Karpas-422 (cell line): ENCODE results near the gene C15orf62. TPM values are rescaled to one million over a fixed set of nuclear protein-coding genes. Genes with fewer than 3 reads are reported as not detected.
A peak's percentile ranks its signal among the peaks of the same experiment; 100 is the strongest.

Source experiments
- DNase-seq: peaks from one replicate; pipeline ENCODE4 v3.0.0-alpha.2; 2015
- H2AFZ ChIP-seq: fragments of 200-600 bp; sonication (generic); 2 replicates; pipeline ENCODE4 v1.6.1; 2014; ENCODE audit warnings: antibody characterized with exemption, low read length, mixed read lengths
- H3K27ac ChIP-seq: fragments of 200-600 bp; sonication (generic); 2 replicates; pipeline ENCODE4 v1.5.1; 2014; ENCODE audit warnings: mild to moderate bottlenecking, low read length, moderate library complexity
- H3K27me3 ChIP-seq: fragments of 200-600 bp; sonication (generic); 2 replicates; pipeline ENCODE4 v1.6.1; 2014; ENCODE audit warnings: low read length, mixed read lengths
- H3K36me3 ChIP-seq: fragments of 200-600 bp; sonication (generic); 2 replicates; pipeline ENCODE4 v1.6.1; 2014; ENCODE audit warnings: low read length, mixed read lengths; ENCODE audit not compliant: insufficient read depth
- H3K4me1 ChIP-seq: fragments of 200-600 bp; sonication (generic); 2 replicates; pipeline ENCODE4 v1.6.1; 2014; ENCODE audit warnings: mild to moderate bottlenecking, low read length, mixed read lengths
- H3K4me2 ChIP-seq: fragments of 200-600 bp; sonication (generic); 2 replicates; pipeline ENCODE4 v1.6.1; 2014; ENCODE audit warnings: low read length, low read depth, mild to moderate bottlenecking; ENCODE audit not compliant: poor library complexity, severe bottlenecking
- H3K4me3 ChIP-seq: fragments of 200-600 bp; sonication (generic); 2 replicates; pipeline ENCODE4 v1.5.1; 2014; ENCODE audit warnings: mild to moderate bottlenecking, antibody characterized with exemption, low read length, mixed read lengths
- H3K79me2 ChIP-seq: fragments of 200-600 bp; sonication (generic); 2 replicates; pipeline ENCODE4 v1.6.1; 2014; ENCODE audit warnings: mild to moderate bottlenecking, low read length, mixed read lengths
- H3K9ac ChIP-seq: fragments of 200-600 bp; sonication (generic); 2 replicates; pipeline ENCODE4 v1.6.0; 2014; ENCODE audit warnings: low read length
- H3K9me2 ChIP-seq: fragments of 200-600 bp; sonication (generic), shearing (Covaris generic); replicated peaks from 2 replicates; pipeline ENCODE4 v1.6.0; 2014; ENCODE audit warnings: mild to moderate bottlenecking, low read length, moderate library complexity; ENCODE audit not compliant: insufficient read depth
- H3K9me3 ChIP-seq: fragments of 300-700, 200-600 bp; sonication (generic); 2 replicates; pipeline ENCODE4 v1.6.1; 2014; ENCODE audit warnings: low read length, mixed read lengths
- H4K20me1 ChIP-seq: fragments of 200-600 bp; sonication (generic); 2 replicates; pipeline ENCODE4 v1.6.1; 2014; ENCODE audit warnings: mild to moderate bottlenecking, antibody characterized with exemption, low read length, low read depth; ENCODE audit not compliant: insufficient read depth
- total RNA-seq: library from RNA; depleted of rRNA; stranded (reverse); fragments of >200 nt; shearing (Covaris generic); gene quantifications from 2 replicates; pipeline ENCODE4 v1.2.3, GENCODE V29; 2014; ENCODE audit warnings: low replicate concordance

C15orf62 gene
- total RNA-seq, 1 experiment from 2014 or later: 2.4 TPM

- Histone ChIP-seq H4K20me1 (0 out of 2 replicates have a peak, but pooled peaks cover 3% of the 10 kb centered on the region), H3K4me2 (peak overlapping the region; percentile 84), H3K36me3 (peaks cover 3% of the 10 kb centered on the region; the same call in 1 of the 2 replicates), H3K9ac (peak overlapping the region; percentile 85), H3K9me3 (no peaks in the 10 kb centered on the region), H3K27me3 (no peaks in the 10 kb centered on the region), H2AFZ (peak overlapping the region; percentile 76), H3K27ac (peak overlapping the region; percentile 89), H3K9me2 (no peaks in the 10 kb centered on the region), H3K4me1 (peaks cover 45% of the 10 kb centered on the region), H3K4me3 (peak overlapping the region; percentile 73), H3K79me2 (peaks cover 9% of the 10 kb centered on the region; the same call in 1 of the 2 replicates)
- peak; percentile 67 for DNase-seq
Measured at GRCh38 chr15:40762919-40763800, 6.6 kb upstream of the C15orf62 start.

GRCh38 chr15:40763801-40764628 is 5.8 kb upstream of the C15orf62 start, which contains the start of gene GCHFR:
Gene GCHFR, plus strand, starts transcription at chr15:40764068. Its CDS starts 113 bp downstream, at chr15:40764181.
- H2AFZ ChIP-seq: peak within 1 kb of the TSS; percentile 76
- H3K4me1 ChIP-seq: peaks cover 54% of the 10 kb centered on the region
- H3K36me3 ChIP-seq: peaks cover 3% of the 10 kb centered on the region; the same call in 1 of the 2 replicates
- H3K4me3 ChIP-seq: peak within 1 kb of the TSS; percentile 73
- H4K20me1 ChIP-seq: 0 out of 2 replicates have a peak, but pooled peaks cover 3% of the 10 kb centered on the region
- peak within 1 kb of the TSS; percentile 85 for H3K9ac ChIP-seq
- no peaks in the 10 kb centered on the region for H3K9me2 ChIP-seq
- H3K4me2 ChIP-seq: peak within 1 kb of the TSS; percentile 84
- H3K27ac ChIP-seq: peak within 1 kb of the TSS; percentile 89
- peaks cover 9% of the 10 kb centered on the region; the same call in 1 of the 2 replicates for H3K79me2 ChIP-seq
- H3K27me3 ChIP-seq: no peaks in the 10 kb centered on the region
- H3K9me3 ChIP-seq: no peaks in the 10 kb centered on the region
- DNase-seq: peak; percentile 89

GRCh38 chr15:40764629-40765103 is 5.1 kb upstream of the C15orf62 start:
- H3K9me3 ChIP-seq: no peaks in the 10 kb centered on the region
- H3K27ac ChIP-seq: peak overlapping the region; percentile 89
- H3K9me2 ChIP-seq: no peaks in the 10 kb centered on the region
- peak overlapping the region; percentile 70; the same call in 1 of the 2 replicates for H2AFZ ChIP-seq
- peak overlapping the region; percentile 84 for H3K4me2 ChIP-seq
- peak overlapping the region; percentile 85 for H3K9ac ChIP-seq
- H3K27me3 ChIP-seq: no peaks in the 10 kb centered on the region
- peaks cover 58% of the 10 kb centered on the region for H3K4me1 ChIP-seq
- peaks cover 3% of the 10 kb centered on the region; the same call in 1 of the 2 replicates for H3K36me3 ChIP-seq
- peak overlapping the region; percentile 73 for H3K4me3 ChIP-seq
- H4K20me1 ChIP-seq: 0 out of 2 replicates have a peak, but pooled peaks cover 3% of the 10 kb centered on the region
- H3K79me2 ChIP-seq: peaks cover 9% of the 10 kb centered on the region; the same call in 1 of the 2 replicates
- DNase-seq: peak; percentile 66

GRCh38 chr15:40766194-40766815 is 3.5 kb upstream of the C15orf62 start:
- Histone ChIP-seq H3K9ac (peak overlapping the region; percentile 85; the same call in 1 of the 2 replicates), H3K4me1 (peaks cover 72% of the 10 kb centered on the region), H3K4me2 (peak overlapping the region; percentile 84), H3K36me3 (peaks cover 3% of the 10 kb centered on the region; the same call in 1 of the 2 replicates), H3K9me3 (no peaks in the 10 kb centered on the region), H2AFZ (no peak overlapping the region), H3K4me3 (peak overlapping the region; percentile 73; the same call in 1 of the 2 replicates), H3K27ac (peak overlapping the region; percentile 89), H4K20me1 (0 out of 2 replicates have a peak, but pooled peaks cover 3% of the 10 kb centered on the region), H3K9me2 (no peaks in the 10 kb centered on the region), H3K27me3 (no peaks in the 10 kb centered on the region), H3K79me2 (peaks cover 9% of the 10 kb centered on the region; the same call in 1 of the 2 replicates)
- no peak for DNase-seq

GRCh38 chr15:40766906-40767837 is 2.6 kb upstream of the C15orf62 start:
- H3K36me3 ChIP-seq: peaks cover 3% of the 10 kb centered on the region; the same call in 1 of the 2 replicates
- H3K4me3 ChIP-seq: no peak overlapping the region
- H3K9ac ChIP-seq: no peak overlapping the region
- peak overlapping the region; percentile 89 for H3K27ac ChIP-seq
- no peaks in the 10 kb centered on the region for H3K9me2 ChIP-seq
- no peaks in the 10 kb centered on the region for H3K27me3 ChIP-seq
- H3K4me1 ChIP-seq: peaks cover 80% of the 10 kb centered on the region
- H3K4me2 ChIP-seq: no peak overlapping the region
- DNase-seq: no peak
- no peaks in the 10 kb centered on the region for H3K9me3 ChIP-seq
- peaks cover 9% of the 10 kb centered on the region; the same call in 1 of the 2 replicates for H3K79me2 ChIP-seq
- H2AFZ ChIP-seq: no peak overlapping the region
- peaks cover 7% of the 10 kb centered on the region; the same call in 1 of the 2 replicates for H4K20me1 ChIP-seq

- Histone ChIP-seq H2AFZ (no peak overlapping the region), H3K4me3 (peak overlapping the region; percentile 53), H4K20me1 (peaks cover 8% of the 10 kb centered on the region; the same call in 1 of the 2 replicates), H3K27ac (peak overlapping the region; percentile 96), H3K27me3 (no peaks in the 10 kb centered on the region), H3K4me2 (peak overlapping the region; percentile 70), H3K9ac (peak overlapping the region; percentile 76), H3K4me1 (peaks cover 86% of the 10 kb centered on the region), H3K9me2 (no peaks in the 10 kb centered on the region), H3K9me3 (no peaks in the 10 kb centered on the region), H3K36me3 (peaks cover 3% of the 10 kb centered on the region; the same call in 1 of the 2 replicates), H3K79me2 (peaks cover 9% of the 10 kb centered on the region; the same call in 1 of the 2 replicates)
- no peak for DNase-seq
Measured at GRCh38 chr15:40767838-40768500, 1.8 kb upstream of the C15orf62 start.
